Germinal center (tissue), 1 donor: ENCODE data around the gene FIBIN.
"Not testable (repeated sequence)": the region's sequence is repeated elsewhere in the genome, so short reads cannot be mapped to it uniquely, and the experiment has no call there.

ENCODE experiments used
- DNase-seq: peaks from one replicate; pipeline ENCODE4 v3.0.0; 2012; ENCODE audit warnings: mixed read lengths, low spot score

Gene FIBIN

GRCh38 chr11:26993965-26994457 lies at the start of gene FIBIN:
Gene FIBIN (plus strand): TSS chr11:26994112. CDS start chr11:26994527, 415 bp downstream.
- no peak for DNase-seq

GRCh38 chr11:26944866-26945664 lies 48.8 kb upstream of the FIBIN start:
- no peak for DNase-seq

GRCh38 chr11:26946257-26946716 lies 47.6 kb upstream of the FIBIN start:
- DNase-seq = no peak

GRCh38 chr11:26947379-26947844 lies 46.5 kb upstream of the FIBIN start:
- no peak for DNase-seq

GRCh38 chr11:26947904-26948639 lies 45.8 kb upstream of the FIBIN start:
- DNase-seq = no peak

GRCh38 chr11:26948881-26949280 lies 45.0 kb upstream of the FIBIN start:
- no peak for DNase-seq

- no peak for DNase-seq
These were observed 44.1 kb upstream of the FIBIN start for GRCh38 chr11:26949846-26950245.

- DNase-seq = no peak
These were observed 43.6 kb upstream of the FIBIN start for GRCh38 chr11:26950260-26950719.

GRCh38 chr11:26951809-26952515 lies 42.0 kb upstream of the FIBIN start:
- no peak for DNase-seq

- no peak for DNase-seq
These were observed 40.0 kb upstream of the FIBIN start for GRCh38 chr11:26953770-26954392.

- no peak for DNase-seq
These were observed 35.8 kb upstream of the FIBIN start for GRCh38 chr11:26958005-26958701.

GRCh38 chr11:26958702-26959049 lies 35.2 kb upstream of the FIBIN start:
- no peak for DNase-seq

GRCh38 chr11:26960281-26960680 lies 33.6 kb upstream of the FIBIN start:
- DNase-seq = no peak

GRCh38 chr11:26963764-26964163 lies 30.1 kb upstream of the FIBIN start:
- no peak for DNase-seq

- no peak for DNase-seq
These were observed 29.6 kb upstream of the FIBIN start for GRCh38 chr11:26964339-26964738.

- DNase-seq = not testable (repeated sequence)
These were observed 28.9 kb upstream of the FIBIN start for GRCh38 chr11:26964847-26965485.

- DNase-seq = no peak
These were observed 22.0 kb upstream of the FIBIN start for GRCh38 chr11:26971961-26972360.

- DNase-seq = no peak
These were observed 19.7 kb upstream of the FIBIN start for GRCh38 chr11:26974069-26974783.

- no peak for DNase-seq
These were observed 18.9 kb upstream of the FIBIN start for GRCh38 chr11:26974996-26975395.

GRCh38 chr11:26976389-26976788 lies 17.5 kb upstream of the FIBIN start:
- DNase-seq = no peak
